Uterus (tissue), 4 donors: ENCODE results near the gene MDC1. TPM values are rescaled to one million over a fixed set of nuclear protein-coding genes. Genes with fewer than 3 reads are reported as not detected.
"Not testable (repeated sequence)": the region's sequence is repeated elsewhere in the genome, so short reads cannot be mapped to it uniquely, and the experiment has no call there.

ENCODE experiments used
- DNase-seq, 2 donors: peaks; one replicate each; pipeline ENCODE4 v3.0.0-alpha.2; 2019 to 2020
- H3K27ac ChIP-seq, 2 donors: fragments of 200-600 bp; sonication (generic); 1 replicate in 1 of 2; 2 replicates in 1 of 2; pipeline ENCODE4 v1.5.1; 2016 to 2018
- H3K27me3 ChIP-seq, 2 donors: fragments of 200-600 bp; sonication (generic); one replicate each; pipeline ENCODE4 v1.5.1; 2018 to 2019; ENCODE audit warnings: control low read depth in 1 of 2
- H3K36me3 ChIP-seq, 2 donors: fragments of 200-600 bp; sonication (generic); one replicate each; pipeline ENCODE4 v1.5.1; 2019; ENCODE audit warnings: control low read depth in 1 of 2
- H3K4me1 ChIP-seq, 2 donors: fragments of 200-600 bp; sonication (generic); one replicate each; pipeline ENCODE4 v1.5.1; 2018 to 2019; ENCODE audit warnings: control low read depth in 1 of 2
- H3K4me3 ChIP-seq, 2 donors: fragments of 200-600 bp; sonication (generic); 1 replicate in 1 of 2; 2 replicates in 1 of 2; pipeline ENCODE4 v1.5.1; 2018 to 2019; ENCODE audit warnings: mild to moderate bottlenecking in 1 of 2
- H3K9me3 ChIP-seq, 2 donors: fragments of 200-600 bp; sonication (generic); one replicate each; pipeline ENCODE4 v1.5.1; 2019; ENCODE audit warnings: control low read depth in 1 of 2
- CTCF ChIP-seq, 4 experiments: fragments of 200-600 bp in 2 of 4; fragments of 450-650 bp in 2 of 4; sonication (generic) in 2 of 4; IDR thresholded peaks; one replicate each; pipeline ENCODE4 v1.5.1; 2016 to 2019; ENCODE audit warnings: antibody characterized with exemption in 4 of 4, mild to moderate bottlenecking in 2 of 4, moderate library complexity in 1 of 4
- POLR2A ChIP-seq, 2 donors: fragments of 450-650 bp; IDR thresholded peaks; one replicate each; pipeline ENCODE4 v1.6.1; 2016; ENCODE audit warnings: antibody characterized with exemption in 2 of 2, mild to moderate bottlenecking in 1 of 2, moderate library complexity in 1 of 2
- intact Hi-C: fragments of 100-400 bp; cut with DNase I; formaldehyde crosslinking; loops from one replicate; pipeline ENCODE4 v1.15.1; 2023; ENCODE audit warnings: low total_unique reads
- total RNA-seq, 4 donors: library from RNA; depleted of rRNA in 3 of 4; stranded (reverse); fragments of >200 nt in 3 of 4; gene quantifications; one replicate each; pipeline versions ENCODE4 v1.1.0 to v1.2.4, GENCODE V29; 2014 to 2023
- donor health status: DM: yes; HTN: yes; CAD: no.

The MDC1 gene
- total RNA-seq, 4 donors from 2014 or later = 3.1 to 61.9 (median 10.2) TPM

- no peaks in the 10 kb centered on the region for H3K27me3 ChIP-seq
- H3K4me3 ChIP-seq = peak overlapping the region in 1 of 2 donors; percentile 25
These were observed 37.9 kb downstream of the MDC1 start for GRCh38 chr6:30678964-30679726.

DNA sequence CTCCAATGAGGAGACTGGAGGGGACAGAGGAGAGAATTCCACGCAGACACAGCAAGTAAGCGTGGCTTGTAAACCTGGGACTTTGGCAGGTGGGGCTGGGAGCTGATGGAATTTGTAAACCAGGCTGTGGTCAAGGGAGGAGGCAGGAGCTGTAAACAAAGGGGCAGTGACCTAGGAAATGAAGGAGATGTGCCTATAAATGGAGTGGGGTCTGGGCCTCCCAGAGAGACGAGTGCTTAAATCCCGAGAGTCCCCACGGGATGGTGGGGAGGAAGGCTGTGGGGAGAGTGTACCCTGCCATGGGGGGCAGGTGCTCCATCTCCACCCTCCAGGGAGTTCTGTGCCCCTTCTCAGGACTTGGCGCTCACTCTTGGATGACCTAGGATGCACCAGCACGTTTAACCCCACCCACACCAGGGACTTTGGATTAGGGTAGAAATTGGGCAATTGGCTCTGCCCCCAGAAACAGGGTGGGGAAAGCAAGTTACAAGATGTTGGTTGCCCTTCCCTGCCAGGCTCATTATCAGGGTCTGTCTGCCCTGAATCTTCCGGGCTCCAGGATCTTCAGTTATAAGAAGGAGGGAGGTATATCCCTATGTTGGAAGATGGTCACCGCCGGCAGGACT is 40.3 kb downstream of the MDC1 start:
- Histone ChIP-seq H3K27me3 (no peaks in the 10 kb centered on the region), H3K4me3 (no peak overlapping the region), H3K36me3 (no peaks in the 10 kb centered on the region), H3K4me1 (peaks cover 2 to 16% of the 10 kb centered on the region in 2 donors), H3K9me3 (no peaks in the 10 kb centered on the region), H3K27ac (no peak overlapping the region)
- intact Hi-C loops = loop anchor here (10.0 kb wide), 1 partner anchor 208 kb away; the partner anchor contains the start of gene DDR1
- TF ChIP-seq CTCF (IDR thresholded peaks at IDR 0.05) (no peak), POLR2A (IDR thresholded peaks at IDR 0.05) (no peak)
- DNase-seq = no peak

More at GRCh38 chr6:30678964-30679726, 37.9 kb downstream of the MDC1 start:
- no peak for TF ChIP-seq POLR2A (IDR thresholded peaks at IDR 0.05)
- peak; percentile 97 to 98 (median 98) for TF ChIP-seq CTCF (IDR thresholded peaks at IDR 0.05)
- peak; percentile 83 to 88 for DNase-seq
- H3K4me1 ChIP-seq = peaks cover 0 to 27% of the 10 kb centered on the region in 2 donors
- intact Hi-C loops = loop anchor here (2.0 to 10.0 kb wide), 2 partner anchors 44 to 206 kb away; partner anchors contain the start of gene DDR1
- H3K27ac ChIP-seq = peak overlapping the region; percentile 98 to 99
- no peaks in the 10 kb centered on the region for H3K9me3 ChIP-seq
- H3K36me3 ChIP-seq = no peaks in the 10 kb centered on the region

GRCh38 chr6:30672445-30673253 is 44.4 kb downstream of the MDC1 start, which contains the start of gene DHX16:
Gene DHX16, minus strand, starts transcription at chr6:30673006. Its CDS starts 165 bp downstream, at chr6:30672841.
- Histone ChIP-seq H3K36me3 (no peaks in the 10 kb centered on the region), H3K9me3 (no peaks in the 10 kb centered on the region), H3K27ac (peak within 1 kb of the TSS; percentile 73 to 79), H3K4me3 (peak within 1 kb of the TSS; percentile 79 to 97), H3K4me1 (peaks cover 0 to 3% of the 10 kb centered on the region in 2 donors), H3K27me3 (no peaks in the 10 kb centered on the region)
- intact Hi-C loops = loop anchor here (5.0 to 10.0 kb wide), 2 partner anchors 45 to 212 kb away; partner anchors contain the start of genes ATAT1 and DDR1
- TF ChIP-seq POLR2A (IDR thresholded peaks at IDR 0.05) = peak in 1 of 2 donors; percentile 36
- peak; percentile 90 to 97 (median 92) for TF ChIP-seq CTCF (IDR thresholded peaks at IDR 0.05)
- peak; percentile 96 to 98 for DNase-seq

DNA sequence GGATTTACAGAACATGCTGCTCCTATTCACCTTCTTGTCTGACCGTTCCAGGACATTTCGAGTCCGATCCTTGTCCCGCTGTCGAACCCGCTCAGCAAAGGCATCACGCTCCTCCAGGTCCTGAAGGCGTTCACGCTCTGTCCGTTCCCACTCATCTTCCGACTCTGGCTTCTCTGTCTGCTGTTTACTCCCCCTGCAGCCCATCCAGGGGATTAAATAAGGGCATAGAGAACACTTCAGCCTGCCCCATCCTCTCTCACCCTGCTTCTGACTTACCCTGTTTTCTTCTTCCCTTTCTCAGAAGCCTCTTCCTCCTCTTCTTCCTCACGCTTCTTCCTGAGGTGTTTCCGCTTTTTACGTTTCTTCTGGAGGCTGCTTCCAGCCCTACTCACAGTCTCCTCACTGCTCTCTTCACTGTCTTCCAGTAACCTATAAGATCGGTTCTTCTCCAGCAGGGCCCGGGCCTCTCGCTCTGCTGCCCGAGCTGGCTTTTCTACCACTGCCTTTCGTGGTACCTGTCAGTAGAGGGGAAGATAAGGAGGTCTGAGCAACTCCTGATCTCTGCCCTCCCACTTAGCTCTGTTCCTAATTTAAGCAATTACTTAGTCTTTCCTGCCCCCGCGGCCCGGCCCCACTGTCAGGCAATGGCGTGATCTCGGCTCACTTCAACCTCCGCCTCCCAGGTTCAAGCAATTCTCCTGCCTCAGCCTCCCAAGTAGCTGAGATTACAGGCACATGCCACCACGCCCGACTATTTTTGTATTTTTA is 46.1 kb downstream of the MDC1 start:
- intact Hi-C loops = loop anchor here (5.0 to 10.0 kb wide), 2 partner anchors 44 to 214 kb away; partner anchors contain the start of genes ATAT1 and DDR1
- Histone ChIP-seq H3K9me3 (no peaks in the 10 kb centered on the region), H3K27ac (no peak overlapping the region), H3K27me3 (no peaks in the 10 kb centered on the region), H3K36me3 (no peaks in the 10 kb centered on the region), H3K4me3 (no peak overlapping the region), H3K4me1 (peaks cover 0 to 3% of the 10 kb centered on the region in 2 donors)
- TF ChIP-seq POLR2A (IDR thresholded peaks at IDR 0.05) (no peak), CTCF (IDR thresholded peaks at IDR 0.05) (no peak)
- DNase-seq = no peak

GRCh38 chr6:30666300-30666699 is 50.8 kb downstream of the MDC1 start:
- DNase-seq, H3K27me3 ChIP-seq, intact Hi-C loops, H3K4me3 ChIP-seq, H3K9me3 ChIP-seq, H3K27ac ChIP-seq, H3K4me1 ChIP-seq, H3K36me3 ChIP-seq: not testable (repeated sequence)
